Stimulated activated naive CD8-positive, alpha-beta T cell treated with anti-CD3 and anti-CD28 coated beads, Interleukin-15, Interleukin-2, amounts not matched to agents 100 ng/mL and 50 ng/mL, for 24 hours (primary cell): Measurements from ENCODE around the gene FANCG.

Experiments
- H3K27ac Mint-ChIP-seq: one replicate; pipeline ENCODE4 v1.8.0; 2021; ENCODE audit warnings: mild to moderate bottlenecking, mixed read lengths
- H3K27me3 Mint-ChIP-seq: one replicate; pipeline ENCODE4 v1.8.0; 2021; ENCODE audit warnings: mixed read lengths
- H3K36me3 Mint-ChIP-seq: one replicate; pipeline ENCODE4 v1.8.0; 2021; ENCODE audit warnings: low read depth, mixed read lengths
- H3K4me1 Mint-ChIP-seq: one replicate; pipeline ENCODE4 v1.8.0; 2021; ENCODE audit warnings: low read depth, mixed read lengths
- H3K4me3 Mint-ChIP-seq: one replicate; pipeline ENCODE4 v1.8.0; 2021; ENCODE audit warnings: mild to moderate bottlenecking, mixed read lengths
- H3K9me3 Mint-ChIP-seq: one replicate; pipeline ENCODE4 v1.8.0; 2021; ENCODE audit warnings: mixed read lengths

The FANCG gene

DNA sequence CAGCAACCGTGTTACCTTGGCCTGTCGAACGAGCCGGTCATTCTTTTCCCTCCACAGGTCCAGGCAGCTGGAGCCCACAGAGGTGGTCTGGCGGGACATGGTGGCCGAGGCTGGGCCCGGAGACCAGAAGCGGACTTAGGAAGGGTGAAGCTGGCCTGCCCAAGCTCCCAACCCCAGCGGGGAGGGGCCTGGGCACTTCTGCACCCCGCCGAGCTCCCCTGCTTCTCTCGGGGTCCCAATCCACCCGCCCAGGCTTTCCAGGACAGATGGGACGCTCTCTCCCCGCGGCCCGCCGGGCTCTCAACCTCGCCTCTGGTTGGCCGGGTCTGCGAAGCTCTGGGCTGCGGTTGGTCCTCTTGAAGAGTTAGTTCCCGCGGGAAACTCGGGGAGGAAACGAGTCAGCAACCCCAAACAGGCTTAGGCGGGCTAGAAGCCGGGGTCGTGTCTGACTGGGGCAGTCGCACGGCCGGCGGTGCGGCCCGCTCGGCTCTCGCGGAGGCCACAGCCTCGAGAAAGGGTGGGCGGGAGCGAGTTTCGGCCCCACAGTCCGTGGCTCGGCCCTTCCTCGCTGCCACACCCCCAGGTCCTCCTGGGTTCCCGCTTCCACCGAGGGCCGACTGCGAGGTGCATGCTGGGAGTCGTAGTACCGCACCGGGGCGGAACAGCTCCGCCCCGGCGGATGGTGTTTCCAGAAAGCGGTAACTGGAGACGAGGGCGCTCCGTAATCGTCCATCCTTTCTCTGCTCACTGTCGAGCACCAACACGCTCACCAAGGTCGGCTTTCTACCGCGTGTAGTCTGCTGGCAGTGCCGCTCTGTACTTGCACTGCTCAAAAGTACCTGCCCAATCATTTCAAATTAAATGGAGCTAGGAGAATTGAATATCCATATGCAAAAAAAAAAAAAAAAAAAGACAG, at the start of gene FANCG:
Gene FANCG, minus strand, starts transcription at position 517 of the 916 bp plus-strand sequence. Its CDS starts 418 bp downstream, at position 99.
- Mint-ChIP-seq H3K27ac (peak within 1 kb of the TSS; percentile 98), H3K4me3 (peak within 1 kb of the TSS; percentile 90), H3K27me3 (no peaks in the 10 kb centered on the region), H3K36me3 (peaks cover 28% of the 10 kb centered on the region), H3K4me1 (peaks cover 27% of the 10 kb centered on the region), H3K9me3 (no peaks in the 10 kb centered on the region)

DNA sequence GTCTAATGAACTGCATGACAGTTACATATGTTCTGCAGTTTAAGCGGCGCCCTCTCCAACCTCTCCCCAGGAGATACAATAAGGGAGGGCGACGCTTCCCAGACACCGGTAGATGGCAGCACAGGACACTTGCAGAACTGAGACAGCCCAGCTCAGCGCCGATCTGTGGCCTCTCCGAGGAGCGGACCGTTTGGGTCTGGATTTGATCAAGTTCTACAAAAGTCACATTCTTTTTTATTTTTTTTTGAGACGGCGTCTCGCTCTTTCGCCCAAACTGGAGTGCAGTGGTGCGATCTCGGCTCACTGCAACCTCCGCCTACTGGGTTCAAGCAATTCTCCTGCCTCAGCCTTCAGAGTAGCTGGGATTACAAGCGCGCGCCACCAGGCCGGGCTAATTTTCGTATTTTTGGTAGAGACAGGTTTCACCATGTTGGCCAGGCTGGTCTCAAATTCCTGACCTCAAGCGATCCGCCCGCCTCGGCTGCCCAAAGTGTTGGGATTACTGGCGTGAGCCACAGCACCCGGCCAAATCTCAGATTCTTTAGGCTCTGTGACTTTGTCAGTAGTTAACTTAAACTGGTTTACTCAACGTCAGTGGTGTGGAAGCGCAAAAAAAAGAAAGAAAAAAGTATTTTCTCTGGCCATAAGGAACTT, 37.3 kb upstream of the FANCG start:
- peak overlapping the region; percentile 86 for H3K4me3 Mint-ChIP-seq
- no peaks in the 10 kb centered on the region for H3K27me3 Mint-ChIP-seq
- no peaks in the 10 kb centered on the region for H3K9me3 Mint-ChIP-seq
- peak overlapping the region; percentile 79 for H3K27ac Mint-ChIP-seq
- H3K36me3 Mint-ChIP-seq: no peaks in the 10 kb centered on the region
- peaks cover 45% of the 10 kb centered on the region for H3K4me1 Mint-ChIP-seq

DNA sequence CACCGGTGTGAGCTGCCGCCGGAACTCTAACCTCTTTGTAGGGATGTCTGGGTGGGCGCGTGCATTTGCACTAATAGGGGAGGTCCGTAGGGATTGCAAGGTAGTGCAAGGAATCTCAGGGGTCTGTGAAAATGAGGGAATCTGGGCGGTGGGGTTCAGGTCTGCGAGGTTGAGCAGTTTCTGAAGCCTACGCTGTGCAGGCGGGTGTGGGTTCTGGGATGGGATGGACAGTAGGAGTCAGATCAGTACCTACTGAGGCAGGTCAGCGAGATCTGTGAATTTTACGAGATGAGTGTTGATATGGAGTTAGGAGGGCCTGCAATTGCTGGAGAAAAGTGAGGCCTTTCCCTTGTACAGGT, 36.8 kb upstream of the FANCG start:
- H3K27ac Mint-ChIP-seq: peak overlapping the region; percentile 79
- no peaks in the 10 kb centered on the region for H3K36me3 Mint-ChIP-seq
- no peaks in the 10 kb centered on the region for H3K27me3 Mint-ChIP-seq
- H3K4me3 Mint-ChIP-seq: peak overlapping the region; percentile 86
- H3K9me3 Mint-ChIP-seq: no peaks in the 10 kb centered on the region
- peaks cover 50% of the 10 kb centered on the region for H3K4me1 Mint-ChIP-seq

DNA sequence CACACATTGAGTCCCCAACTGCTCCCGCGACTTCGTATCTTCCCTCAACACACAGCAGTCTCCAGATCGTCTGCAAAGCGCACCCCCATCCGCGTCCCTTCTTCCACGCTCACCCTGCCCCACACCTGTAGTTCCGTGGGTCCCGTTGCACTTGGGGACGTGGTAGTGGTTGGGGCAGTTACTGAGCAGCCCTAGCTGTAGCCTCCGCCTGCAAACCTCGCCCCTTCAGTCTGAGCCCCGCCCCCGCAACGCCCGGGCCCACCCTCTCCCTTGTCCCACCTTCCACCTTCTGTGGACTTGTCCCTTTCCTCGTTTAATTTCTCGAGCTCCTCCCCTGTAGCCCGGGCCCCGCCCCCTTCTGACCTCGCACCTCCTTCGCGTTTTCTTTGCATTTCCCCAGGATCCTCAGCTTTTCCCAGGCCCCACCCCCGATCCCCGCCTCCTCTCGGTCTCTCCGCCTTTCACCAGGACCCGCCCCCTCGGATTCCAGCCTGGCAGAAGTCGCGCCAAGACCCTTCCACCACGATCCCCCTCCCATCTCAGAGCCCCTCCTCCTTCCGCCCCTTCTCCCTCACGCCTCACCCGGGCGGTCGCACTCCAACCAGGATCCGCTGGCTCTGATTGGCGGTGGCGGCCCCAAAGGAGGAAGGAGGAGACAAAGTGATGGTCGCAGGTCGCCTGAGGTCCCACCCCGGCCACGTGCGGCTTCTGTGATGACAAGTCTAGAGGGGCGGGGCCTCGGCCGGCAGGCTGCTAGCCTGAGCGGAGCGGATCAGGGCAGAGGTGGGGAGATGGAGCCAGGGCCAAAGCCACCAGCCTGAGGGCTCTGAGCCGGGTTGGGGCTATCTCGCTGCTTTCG, 36.2 kb upstream of the FANCG start, which contains the start of gene ATOSB:
Gene ATOSB, minus strand, starts transcription at position 183 of the 859 bp plus-strand sequence. CDS start 7,588 bp downstream, outside the sequence.
- H3K4me1 Mint-ChIP-seq: peaks cover 56% of the 10 kb centered on the region
- H3K4me3 Mint-ChIP-seq: peak within 1 kb of the TSS; percentile 86

DNA sequence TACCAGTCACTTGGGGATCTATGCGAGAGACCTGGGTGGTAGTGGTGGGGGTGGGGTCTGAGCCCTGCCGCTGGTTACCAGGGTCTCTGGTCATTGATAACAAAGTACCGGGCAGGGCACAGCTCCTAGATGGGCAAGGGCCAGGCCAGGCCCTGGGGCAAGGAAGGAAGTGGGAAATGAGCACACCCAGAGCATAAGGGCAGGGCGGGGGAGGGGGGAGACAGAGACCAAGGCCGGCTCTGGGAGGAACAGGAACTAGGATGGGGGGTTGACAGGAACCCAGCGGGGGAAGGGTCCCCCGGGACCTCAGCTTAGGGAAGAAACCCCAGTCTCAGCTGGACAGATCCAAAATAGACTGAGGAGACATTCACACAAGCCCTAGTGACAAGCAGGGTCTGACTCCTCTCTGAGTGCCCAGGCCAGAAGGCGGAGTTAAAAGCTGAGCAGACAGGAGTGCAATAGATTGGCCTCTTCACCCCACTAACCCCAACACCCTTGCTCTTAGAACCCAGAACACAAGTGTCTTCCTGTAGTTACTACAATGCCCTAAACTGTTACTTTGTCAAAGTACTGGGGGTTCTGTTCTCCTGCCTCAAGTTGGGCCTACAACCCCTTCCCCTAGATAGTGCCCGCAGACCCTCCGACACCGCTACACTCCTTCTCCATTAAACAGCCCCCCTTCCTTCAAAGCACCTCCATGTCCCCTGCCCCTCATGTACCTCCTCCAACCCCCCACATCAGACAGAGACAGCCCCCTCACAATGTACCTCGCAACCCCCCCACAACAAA, 35.3 kb upstream of the FANCG start:
- Mint-ChIP-seq H3K9me3 (no peaks in the 10 kb centered on the region), H3K36me3 (no peaks in the 10 kb centered on the region), H3K27ac (peak overlapping the region; percentile 91), H3K27me3 (no peaks in the 10 kb centered on the region), H3K4me1 (peaks cover 63% of the 10 kb centered on the region), H3K4me3 (peak overlapping the region; percentile 86)

More for the DNA sequence above, 36.2 kb upstream of the FANCG start, which contains the start of gene ATOSB:
- Mint-ChIP-seq H3K9me3 (no peaks in the 10 kb centered on the region), H3K36me3 (no peaks in the 10 kb centered on the region), H3K27ac (peak within 1 kb of the TSS; percentile 91), H3K27me3 (no peaks in the 10 kb centered on the region)

DNA sequence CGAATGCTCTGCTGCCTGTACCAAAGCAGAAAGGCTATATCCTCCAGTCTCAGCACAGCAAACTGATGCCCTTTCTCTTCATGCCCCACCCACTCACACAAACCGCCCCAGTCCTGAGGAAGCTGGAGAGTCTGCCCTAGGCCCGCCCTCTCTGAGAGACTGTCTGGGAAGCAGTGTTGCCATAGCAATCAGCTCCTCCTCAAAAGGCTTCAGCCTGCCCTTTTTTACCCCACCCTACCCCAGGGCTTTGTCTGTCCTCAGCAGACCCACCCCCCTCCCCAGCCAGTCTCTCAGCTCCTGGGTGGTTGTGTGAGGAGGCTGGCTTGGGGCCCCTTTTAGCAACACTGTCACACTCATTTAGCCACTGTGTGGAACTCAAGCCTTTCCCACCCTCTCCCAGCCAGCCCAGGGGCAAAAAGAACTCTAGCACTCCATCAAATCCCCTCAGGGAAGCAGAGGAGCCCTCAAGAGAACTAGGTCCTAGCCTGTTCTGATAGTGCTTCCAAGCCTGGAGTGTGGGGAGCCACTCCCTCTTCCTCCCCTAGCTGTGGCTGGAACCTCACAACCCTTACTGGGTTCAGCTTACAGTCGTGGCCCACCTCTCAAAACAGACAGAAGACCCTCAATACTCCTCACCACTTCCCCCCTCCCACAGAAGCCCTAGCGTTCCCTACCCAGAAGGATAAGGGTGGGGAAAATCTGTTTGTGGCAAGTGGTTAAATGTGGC, 34.5 kb upstream of the FANCG start:
- no peaks in the 10 kb centered on the region for H3K27me3 Mint-ChIP-seq
- H3K4me3 Mint-ChIP-seq: peak overlapping the region; percentile 86
- peaks cover 66% of the 10 kb centered on the region for H3K4me1 Mint-ChIP-seq
- no peaks in the 10 kb centered on the region for H3K9me3 Mint-ChIP-seq
- H3K27ac Mint-ChIP-seq: peak overlapping the region; percentile 91
- H3K36me3 Mint-ChIP-seq: no peaks in the 10 kb centered on the region

DNA sequence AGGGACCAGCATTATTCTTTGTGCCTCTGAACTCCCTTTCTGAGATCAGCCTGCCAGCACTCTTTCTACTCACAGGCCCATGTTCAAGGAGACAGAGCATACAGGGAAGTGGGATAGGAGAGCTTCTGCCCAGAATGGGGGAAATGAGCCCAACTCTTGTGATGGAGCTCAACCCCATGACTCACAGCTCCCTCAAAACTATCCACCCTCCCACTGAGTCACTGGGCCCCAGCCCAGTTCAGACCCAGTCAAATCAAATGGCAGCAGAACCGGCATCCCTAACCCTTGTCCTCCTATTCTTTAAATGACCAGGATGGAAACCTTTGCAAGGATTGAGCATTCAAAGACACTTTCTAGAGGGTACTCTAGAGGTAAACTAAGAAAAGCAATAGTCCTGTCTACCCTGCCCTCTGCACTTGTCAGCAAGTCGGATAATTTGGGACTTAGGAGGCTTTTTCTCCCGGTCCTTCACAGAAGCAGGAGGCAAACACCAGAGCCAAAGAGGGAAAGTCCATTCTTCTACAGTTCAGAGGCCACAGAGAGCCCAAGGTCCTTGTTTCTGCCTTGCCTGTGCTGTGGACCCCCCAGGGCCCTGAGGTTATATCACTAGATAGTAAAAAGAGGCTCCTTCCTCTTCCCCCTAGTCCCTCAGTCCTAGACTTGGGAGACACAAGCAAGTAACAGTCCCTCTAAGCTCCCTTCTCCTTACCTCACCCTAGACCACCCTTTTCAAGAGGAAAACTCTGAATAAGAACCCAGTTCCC, 32.7 kb upstream of the FANCG start:
- peak overlapping the region; percentile 77 for H3K4me3 Mint-ChIP-seq
- no peaks in the 10 kb centered on the region for H3K9me3 Mint-ChIP-seq
- H3K27ac Mint-ChIP-seq: peak overlapping the region; percentile 89
- H3K36me3 Mint-ChIP-seq: no peaks in the 10 kb centered on the region
- H3K27me3 Mint-ChIP-seq: no peaks in the 10 kb centered on the region
- peaks cover 66% of the 10 kb centered on the region for H3K4me1 Mint-ChIP-seq

DNA sequence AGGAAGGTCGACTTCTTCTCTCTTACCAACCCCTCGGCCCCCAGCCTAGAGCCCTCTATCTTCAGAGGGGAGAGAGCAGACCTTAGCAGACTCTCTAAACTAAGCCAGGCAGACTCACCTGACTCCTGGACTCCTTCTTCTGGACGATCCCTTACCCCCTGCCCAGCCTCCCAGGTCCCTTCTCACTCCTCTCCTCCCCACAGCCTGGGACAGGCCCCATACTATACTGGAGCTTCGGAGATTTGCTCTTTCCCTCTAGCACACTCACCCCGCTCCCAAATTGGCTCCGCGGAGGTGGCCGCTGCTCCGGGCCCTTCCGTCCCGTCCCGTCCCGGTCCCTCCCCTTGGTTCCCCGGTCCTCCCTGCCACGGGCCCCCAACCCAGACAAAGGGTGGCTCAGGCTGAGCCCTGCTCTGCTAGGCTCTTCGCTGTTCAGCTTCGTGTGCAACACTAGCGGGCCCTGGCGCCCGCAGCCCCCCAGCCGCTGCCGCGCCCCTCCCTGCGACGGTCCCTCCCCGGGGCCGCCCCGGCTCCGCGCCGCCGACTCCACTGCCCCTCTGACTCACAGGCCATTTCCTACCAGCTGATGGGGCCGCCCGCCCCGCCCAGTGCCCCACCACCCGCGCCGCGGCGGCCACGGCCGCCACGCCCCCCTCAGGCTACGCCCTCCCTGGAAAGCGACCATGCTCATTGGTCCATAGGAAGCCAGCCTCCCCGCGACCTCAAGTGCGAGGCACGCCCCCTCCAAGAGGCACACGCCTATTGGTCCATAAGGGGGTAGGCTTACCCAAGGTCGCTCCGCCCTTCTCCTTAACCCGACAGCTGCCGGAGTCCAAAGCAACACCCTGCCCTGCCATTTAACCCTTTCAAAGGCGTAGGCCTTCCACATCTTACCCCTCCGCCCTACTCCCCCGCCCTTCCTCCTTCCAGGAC, 31.5 kb upstream of the FANCG start:
- H3K4me3 Mint-ChIP-seq: peak overlapping the region; percentile 77
- peak overlapping the region; percentile 89 for H3K27ac Mint-ChIP-seq
- no peaks in the 10 kb centered on the region for H3K9me3 Mint-ChIP-seq
- H3K36me3 Mint-ChIP-seq: no peaks in the 10 kb centered on the region
- H3K27me3 Mint-ChIP-seq: no peaks in the 10 kb centered on the region
- H3K4me1 Mint-ChIP-seq: peaks cover 61% of the 10 kb centered on the region

DNA sequence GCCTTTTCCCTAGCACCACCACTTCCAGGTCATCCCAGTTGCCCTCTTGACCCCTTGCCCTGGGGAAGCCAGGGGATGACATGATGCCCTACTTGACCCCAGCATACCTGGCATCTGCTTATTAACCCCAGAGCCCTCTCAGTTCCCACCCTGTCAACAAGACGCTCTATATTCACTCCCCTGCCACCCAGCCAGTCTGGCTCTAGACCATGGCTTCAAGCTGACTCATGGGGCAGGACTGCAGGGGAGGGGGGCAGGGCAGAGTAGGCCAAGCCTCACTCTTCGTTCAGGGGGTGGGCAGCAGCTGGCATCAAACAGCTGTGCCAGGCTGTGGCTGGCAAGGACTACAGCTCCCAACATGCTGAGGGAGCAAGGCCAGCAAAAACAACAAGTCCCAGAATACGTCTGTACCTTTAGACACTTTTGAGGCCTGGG, 30.6 kb upstream of the FANCG start:
- peaks cover 52% of the 10 kb centered on the region for H3K4me1 Mint-ChIP-seq
- no peaks in the 10 kb centered on the region for H3K36me3 Mint-ChIP-seq
- no peaks in the 10 kb centered on the region for H3K9me3 Mint-ChIP-seq
- H3K27me3 Mint-ChIP-seq: no peaks in the 10 kb centered on the region
- H3K27ac Mint-ChIP-seq: no peak overlapping the region
- peak overlapping the region; percentile 77 for H3K4me3 Mint-ChIP-seq

DNA sequence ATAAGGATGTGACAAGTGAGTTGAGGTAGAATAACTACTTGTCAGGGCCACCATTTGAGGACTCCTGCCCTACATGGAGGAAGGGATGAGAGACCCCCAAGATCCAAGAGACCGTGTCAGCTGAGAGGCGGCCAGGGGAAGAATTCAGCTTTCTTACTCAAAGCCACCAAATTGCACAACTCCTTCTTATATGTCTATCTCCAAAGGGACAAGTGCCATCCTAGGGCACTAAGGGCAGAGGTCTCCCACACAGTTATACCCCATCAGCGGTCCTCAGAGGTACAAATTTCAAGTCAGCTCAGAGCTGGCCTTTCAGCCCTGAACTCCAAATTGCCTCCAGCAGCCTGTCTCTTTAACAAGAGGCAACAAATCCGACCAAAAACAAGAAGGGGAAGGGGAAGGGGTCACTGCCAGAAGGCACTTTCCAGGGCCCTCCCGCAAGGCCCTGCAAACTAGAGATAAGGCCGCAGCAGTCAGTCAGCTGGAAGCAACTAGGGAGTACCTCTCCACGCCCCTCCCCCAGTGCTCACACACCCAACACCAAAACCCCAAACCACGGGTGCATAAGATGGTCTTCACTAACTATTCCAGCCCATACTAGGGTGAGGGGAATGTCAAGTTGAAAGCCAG, 29.3 kb upstream of the FANCG start:
- peaks cover 39% of the 10 kb centered on the region for H3K4me1 Mint-ChIP-seq
- H3K4me3 Mint-ChIP-seq: no peak overlapping the region
- H3K27me3 Mint-ChIP-seq: no peaks in the 10 kb centered on the region
- no peaks in the 10 kb centered on the region for H3K9me3 Mint-ChIP-seq
- no peak overlapping the region for H3K27ac Mint-ChIP-seq
- H3K36me3 Mint-ChIP-seq: no peaks in the 10 kb centered on the region

DNA sequence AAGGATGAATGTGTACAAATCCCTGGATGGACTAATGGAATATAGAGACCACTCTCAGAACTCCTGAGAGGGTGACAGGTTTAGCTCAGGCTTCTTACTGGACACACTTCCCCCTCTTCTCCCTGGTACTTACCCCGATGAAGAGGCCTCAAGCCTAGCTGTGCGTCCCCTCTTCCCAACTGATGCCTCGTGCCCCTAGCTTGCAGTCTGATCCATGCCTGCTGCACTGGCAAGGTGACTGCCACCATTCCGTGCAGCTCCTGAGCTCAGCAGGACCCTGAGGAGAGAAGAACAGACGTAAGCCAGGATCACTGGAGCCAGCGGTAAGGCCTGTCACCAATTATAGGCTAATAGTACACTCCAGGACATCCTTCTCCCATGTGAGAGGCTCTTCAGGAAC, 28.7 kb upstream of the FANCG start:
- Mint-ChIP-seq H3K27me3 (no peaks in the 10 kb centered on the region), H3K36me3 (no peaks in the 10 kb centered on the region), H3K27ac (no peak overlapping the region), H3K9me3 (no peaks in the 10 kb centered on the region), H3K4me1 (peaks cover 37% of the 10 kb centered on the region), H3K4me3 (no peak overlapping the region)
